H1 (cell line): ENCODE results near the gene ADGRV1. TPM values are rescaled to one million over a fixed set of nuclear protein-coding genes. Genes with fewer than 3 reads are reported as not detected.

Experiments used
- BRCA1 ChIP-seq: IDR thresholded peaks from 2 replicates; pipeline ENCODE4 v1.6.1; 2012; ENCODE audit warnings: low read depth, low read length, improper control_type of control experiment
- CBX8 ChIP-seq: fragments of 300-800, 300-1000 bp; sonication (generic); IDR thresholded peaks from 2 replicates; pipeline ENCODE4 v1.7.1; 2016; ENCODE audit warnings: low read depth, low read length, borderline replicate concordance
- MAFK ChIP-seq: IDR thresholded peaks from 2 replicates; pipeline ENCODE4 v1.6.1; 2012; ENCODE audit warnings: low read depth, mild to moderate bottlenecking, improper control_type of control experiment, low read length
- RBBP5 ChIP-seq: IDR thresholded peaks from 2 replicates; pipeline ENCODE4 v1.7.1; 2012; ENCODE audit warnings: low read depth, mild to moderate bottlenecking, inconsistent platforms, low read length, moderate library complexity, borderline replicate concordance
- RNF2 ChIP-seq: fragments of 200-900, 300-1000 bp; sonication (generic); IDR thresholded peaks from 2 replicates; pipeline ENCODE4 v1.7.1; 2016; ENCODE audit warnings: borderline replicate concordance, low read depth, mild to moderate bottlenecking, antibody characterized with exemption, low read length; ENCODE audit not compliant: poor library complexity, severe bottlenecking; ENCODE audit errors: missing control alignments
- TEAD4 ChIP-seq: IDR thresholded peaks from 2 replicates; pipeline ENCODE4 v1.6.1; 2012; ENCODE audit warnings: low read depth, low read length, inconsistent platforms, mixed read lengths
- polyA plus RNA-seq, 7 experiments: library from polyadenylated mRNA; depleted of rRNA in 3 of 7; stranded (reverse) in 5 of 7; unstranded in 2 of 7; fragments of >200 nt in 5 of 7; fragments of 200-250 nt in 2 of 7; gene quantifications; 1 replicate in 5 of 7; 2 replicates in 1 of 7; 4 replicates in 1 of 7; pipeline versions ENCODE4 v1.2.1 to v1.2.3, GENCODE V29; 2011 to 2013; ENCODE audit warnings: missing spikeins in 2 of 7, mixed read lengths in 2 of 7
- total RNA-seq: library from RNA; stranded (reverse); fragmentation: NEBNext Ultra II Directional; extraction: Animal tissue kit (Norgen Biotek cat#: 25700); gene quantifications from 2 replicates; pipeline ENCODE4 v1.2.1, GENCODE V29; 2021
- TF ChIP-seq, protein P1 (sequence below): fragments of 300-600 bp; sonication (generic); IDR thresholded peaks from 2 replicates; pipeline ENCODE4 v1.7.1; 2012; ENCODE audit warnings: low read length, moderate library complexity, mild to moderate bottlenecking, inconsistent platforms; ENCODE audit not compliant: insufficient replicate concordance

Gene ADGRV1
- total and polyA plus RNA-seq, 2 of the 8 experiments (the other 6 are each of a cell fraction or from before 2014, with no cell fraction given): 53.1 to 62.2 TPM

GRCh38 chr5:90881626-90882150 is 323.1 kb downstream of the ADGRV1 start (continued):
- TF ChIP-seq, protein P1, sequence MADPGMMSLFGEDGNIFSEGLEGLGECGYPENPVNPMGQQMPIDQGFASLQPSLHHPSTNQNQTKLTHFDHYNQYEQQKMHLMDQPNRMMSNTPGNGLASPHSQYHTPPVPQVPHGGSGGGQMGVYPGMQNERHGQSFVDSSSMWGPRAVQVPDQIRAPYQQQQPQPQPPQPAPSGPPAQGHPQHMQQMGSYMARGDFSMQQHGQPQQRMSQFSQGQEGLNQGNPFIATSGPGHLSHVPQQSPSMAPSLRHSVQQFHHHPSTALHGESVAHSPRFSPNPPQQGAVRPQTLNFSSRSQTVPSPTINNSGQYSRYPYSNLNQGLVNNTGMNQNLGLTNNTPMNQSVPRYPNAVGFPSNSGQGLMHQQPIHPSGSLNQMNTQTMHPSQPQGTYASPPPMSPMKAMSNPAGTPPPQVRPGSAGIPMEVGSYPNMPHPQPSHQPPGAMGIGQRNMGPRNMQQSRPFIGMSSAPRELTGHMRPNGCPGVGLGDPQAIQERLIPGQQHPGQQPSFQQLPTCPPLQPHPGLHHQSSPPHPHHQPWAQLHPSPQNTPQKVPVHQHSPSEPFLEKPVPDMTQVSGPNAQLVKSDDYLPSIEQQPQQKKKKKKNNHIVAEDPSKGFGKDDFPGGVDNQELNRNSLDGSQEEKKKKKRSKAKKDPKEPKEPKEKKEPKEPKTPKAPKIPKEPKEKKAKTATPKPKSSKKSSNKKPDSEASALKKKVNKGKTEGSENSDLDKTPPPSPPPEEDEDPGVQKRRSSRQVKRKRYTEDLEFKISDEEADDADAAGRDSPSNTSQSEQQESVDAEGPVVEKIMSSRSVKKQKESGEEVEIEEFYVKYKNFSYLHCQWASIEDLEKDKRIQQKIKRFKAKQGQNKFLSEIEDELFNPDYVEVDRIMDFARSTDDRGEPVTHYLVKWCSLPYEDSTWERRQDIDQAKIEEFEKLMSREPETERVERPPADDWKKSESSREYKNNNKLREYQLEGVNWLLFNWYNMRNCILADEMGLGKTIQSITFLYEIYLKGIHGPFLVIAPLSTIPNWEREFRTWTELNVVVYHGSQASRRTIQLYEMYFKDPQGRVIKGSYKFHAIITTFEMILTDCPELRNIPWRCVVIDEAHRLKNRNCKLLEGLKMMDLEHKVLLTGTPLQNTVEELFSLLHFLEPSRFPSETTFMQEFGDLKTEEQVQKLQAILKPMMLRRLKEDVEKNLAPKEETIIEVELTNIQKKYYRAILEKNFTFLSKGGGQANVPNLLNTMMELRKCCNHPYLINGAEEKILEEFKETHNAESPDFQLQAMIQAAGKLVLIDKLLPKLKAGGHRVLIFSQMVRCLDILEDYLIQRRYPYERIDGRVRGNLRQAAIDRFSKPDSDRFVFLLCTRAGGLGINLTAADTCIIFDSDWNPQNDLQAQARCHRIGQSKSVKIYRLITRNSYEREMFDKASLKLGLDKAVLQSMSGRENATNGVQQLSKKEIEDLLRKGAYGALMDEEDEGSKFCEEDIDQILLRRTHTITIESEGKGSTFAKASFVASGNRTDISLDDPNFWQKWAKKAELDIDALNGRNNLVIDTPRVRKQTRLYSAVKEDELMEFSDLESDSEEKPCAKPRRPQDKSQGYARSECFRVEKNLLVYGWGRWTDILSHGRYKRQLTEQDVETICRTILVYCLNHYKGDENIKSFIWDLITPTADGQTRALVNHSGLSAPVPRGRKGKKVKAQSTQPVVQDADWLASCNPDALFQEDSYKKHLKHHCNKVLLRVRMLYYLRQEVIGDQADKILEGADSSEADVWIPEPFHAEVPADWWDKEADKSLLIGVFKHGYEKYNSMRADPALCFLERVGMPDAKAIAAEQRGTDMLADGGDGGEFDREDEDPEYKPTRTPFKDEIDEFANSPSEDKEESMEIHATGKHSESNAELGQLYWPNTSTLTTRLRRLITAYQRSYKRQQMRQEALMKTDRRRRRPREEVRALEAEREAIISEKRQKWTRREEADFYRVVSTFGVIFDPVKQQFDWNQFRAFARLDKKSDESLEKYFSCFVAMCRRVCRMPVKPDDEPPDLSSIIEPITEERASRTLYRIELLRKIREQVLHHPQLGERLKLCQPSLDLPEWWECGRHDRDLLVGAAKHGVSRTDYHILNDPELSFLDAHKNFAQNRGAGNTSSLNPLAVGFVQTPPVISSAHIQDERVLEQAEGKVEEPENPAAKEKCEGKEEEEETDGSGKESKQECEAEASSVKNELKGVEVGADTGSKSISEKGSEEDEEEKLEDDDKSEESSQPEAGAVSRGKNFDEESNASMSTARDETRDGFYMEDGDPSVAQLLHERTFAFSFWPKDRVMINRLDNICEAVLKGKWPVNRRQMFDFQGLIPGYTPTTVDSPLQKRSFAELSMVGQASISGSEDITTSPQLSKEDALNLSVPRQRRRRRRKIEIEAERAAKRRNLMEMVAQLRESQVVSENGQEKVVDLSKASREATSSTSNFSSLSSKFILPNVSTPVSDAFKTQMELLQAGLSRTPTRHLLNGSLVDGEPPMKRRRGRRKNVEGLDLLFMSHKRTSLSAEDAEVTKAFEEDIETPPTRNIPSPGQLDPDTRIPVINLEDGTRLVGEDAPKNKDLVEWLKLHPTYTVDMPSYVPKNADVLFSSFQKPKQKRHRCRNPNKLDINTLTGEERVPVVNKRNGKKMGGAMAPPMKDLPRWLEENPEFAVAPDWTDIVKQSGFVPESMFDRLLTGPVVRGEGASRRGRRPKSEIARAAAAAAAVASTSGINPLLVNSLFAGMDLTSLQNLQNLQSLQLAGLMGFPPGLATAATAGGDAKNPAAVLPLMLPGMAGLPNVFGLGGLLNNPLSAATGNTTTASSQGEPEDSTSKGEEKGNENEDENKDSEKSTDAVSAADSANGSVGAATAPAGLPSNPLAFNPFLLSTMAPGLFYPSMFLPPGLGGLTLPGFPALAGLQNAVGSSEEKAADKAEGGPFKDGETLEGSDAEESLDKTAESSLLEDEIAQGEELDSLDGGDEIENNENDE: no peak
- no peak for TF ChIP-seq BRCA1
- no peak for TF ChIP-seq RBBP5
- TF ChIP-seq CBX8: no peak
- no peak for TF ChIP-seq TEAD4
- TF ChIP-seq MAFK: no peak
- no peak for TF ChIP-seq RNF2
